ENCODE measurements around the gene PLEKHA3.
"Not testable (repeated sequence)": the region's sequence is repeated elsewhere in the genome, so short reads cannot be mapped to it uniquely, and the experiment has no call there.

The PLEKHA3 gene

GRCh38 chr2:178525460-178525859, 45.2 kb downstream of the PLEKHA3 start:
- not testable (repeated sequence) for FAIRE-seq

- FAIRE-seq: no peak
These were observed 46.0 kb downstream of the PLEKHA3 start for GRCh38 chr2:178526256-178526655.

- no peak for FAIRE-seq
These were observed 47.3 kb downstream of the PLEKHA3 start for GRCh38 chr2:178527592-178527991.

GRCh38 chr2:178528647-178529046, 48.4 kb downstream of the PLEKHA3 start:
- no peak for FAIRE-seq

- no peak for FAIRE-seq
These were observed 48.9 kb downstream of the PLEKHA3 start for GRCh38 chr2:178529194-178529593.

GRCh38 chr2:178530131-178530530, 49.9 kb downstream of the PLEKHA3 start:
- FAIRE-seq: no peak

- FAIRE-seq: no peak
These were observed 50.4 kb downstream of the PLEKHA3 start for GRCh38 chr2:178530625-178531142.

GRCh38 chr2:178531168-178531567, 50.9 kb downstream of the PLEKHA3 start:
- FAIRE-seq: no peak

GRCh38 chr2:178536037-178536436, 55.8 kb downstream of the PLEKHA3 start:
- no peak for FAIRE-seq

GRCh38 chr2:178542161-178542560, 61.9 kb downstream of the PLEKHA3 start:
- no peak for FAIRE-seq

GRCh38 chr2:178542569-178542968, 62.3 kb downstream of the PLEKHA3 start:
- no peak for FAIRE-seq

GRCh38 chr2:178550352-178550751, 70.1 kb downstream of the PLEKHA3 start:
- no peak for FAIRE-seq

GRCh38 chr2:178553047-178553446, 72.8 kb downstream of the PLEKHA3 start:
- no peak for FAIRE-seq
